GM21737 (cell line): Measurements from ENCODE around the gene RGS14.
"Not testable (repeated sequence)": the region's sequence is repeated elsewhere in the genome, so short reads cannot be mapped to it uniquely, and the experiment has no call there.

Source experiments
- ATAC-seq: cut with Tn5 transposase; IDR thresholded peaks from one replicate; pipeline ENCODE4 v1.9.1; 2021; ENCODE audit warnings: mild to moderate bottlenecking, moderate library complexity; ENCODE audit not compliant: unreplicated experiment

The RGS14 gene

DNA sequence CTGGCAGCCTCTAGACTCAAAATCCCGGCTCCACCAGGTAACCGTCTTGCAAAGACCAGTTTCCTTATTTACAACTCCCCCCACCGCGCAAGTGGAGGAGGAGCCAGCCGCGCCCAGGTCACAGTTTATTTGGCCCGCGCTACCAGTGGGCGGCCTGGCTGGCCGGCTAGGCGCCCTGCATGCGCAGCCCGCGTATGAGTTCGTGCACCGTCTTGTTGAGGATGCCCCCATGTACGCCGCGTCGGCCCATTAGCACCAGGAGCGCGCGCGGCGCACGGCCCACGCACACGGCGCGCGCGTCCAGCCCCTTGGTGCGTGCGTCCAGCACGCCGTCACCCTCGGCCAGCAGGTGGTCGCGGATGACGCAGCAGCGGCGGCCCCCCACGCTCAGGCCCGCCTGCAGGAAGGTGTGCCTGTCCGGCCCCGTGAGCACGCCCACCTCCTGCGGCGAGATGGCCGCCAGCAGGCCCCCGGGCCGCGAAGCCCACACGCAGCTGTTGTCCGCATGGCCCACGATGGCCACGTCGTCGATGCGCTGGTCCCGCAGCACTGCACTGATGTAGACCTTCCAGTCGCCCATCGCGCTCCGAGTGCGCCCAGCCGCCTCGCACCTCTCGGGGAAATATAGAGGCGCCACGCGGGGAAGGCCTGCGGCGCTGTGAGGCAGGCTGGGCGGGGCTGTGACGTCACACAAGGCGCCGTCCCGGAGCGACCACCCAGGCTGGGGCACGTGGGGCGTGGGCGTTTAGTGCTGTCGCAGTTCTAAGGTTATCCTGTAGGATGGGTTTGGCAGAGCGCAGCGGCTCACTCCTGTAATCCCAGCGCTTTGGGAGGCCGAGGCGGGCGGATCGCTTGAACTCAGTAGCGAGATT lies 42.5 kb downstream of the RGS14 start, which contains the start of gene PFN3:
TSS of gene PFN3 (minus strand) at position 665 of the 872 bp plus-strand sequence. CDS start at position 580, 85 bp downstream.
- ATAC-seq = no peak

DNA sequence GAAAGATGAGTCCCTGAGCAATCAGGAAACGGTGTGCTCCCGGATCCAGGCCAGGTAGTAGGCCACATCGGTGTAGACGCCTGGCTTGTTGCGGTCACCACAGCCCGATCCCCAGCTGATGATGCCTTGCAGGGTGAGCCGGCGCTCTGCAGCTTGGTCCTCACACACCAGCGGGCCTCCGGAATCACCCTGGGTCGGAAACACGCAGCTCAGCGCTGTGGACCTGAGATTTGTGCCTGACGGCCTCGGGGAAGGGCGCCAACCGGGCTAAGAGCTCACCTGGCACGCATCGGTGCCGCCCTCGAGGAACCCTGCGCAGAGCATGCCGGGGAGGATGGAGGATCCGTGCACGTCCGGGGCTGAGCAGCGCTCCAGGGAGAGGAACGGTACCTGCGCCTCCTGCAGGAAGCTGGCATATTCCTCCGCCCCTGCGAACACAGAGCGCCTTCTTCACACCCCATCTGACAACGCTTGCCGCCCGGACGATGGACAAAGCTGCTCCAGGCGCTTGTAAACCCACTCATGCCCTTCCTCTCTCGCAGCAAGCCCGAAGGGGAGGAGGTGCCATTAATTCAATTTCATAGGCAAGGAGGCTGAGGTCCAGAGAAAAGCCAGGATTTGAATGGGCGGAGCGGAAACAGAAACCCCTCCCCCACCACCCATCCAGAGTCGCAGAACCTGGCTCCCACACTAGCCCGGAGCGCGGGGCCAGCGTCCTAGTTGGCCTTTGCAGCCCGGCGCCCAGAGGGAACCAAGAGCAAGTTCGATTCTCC lies 44.7 kb downstream of the RGS14 start:
- no peak for ATAC-seq

DNA sequence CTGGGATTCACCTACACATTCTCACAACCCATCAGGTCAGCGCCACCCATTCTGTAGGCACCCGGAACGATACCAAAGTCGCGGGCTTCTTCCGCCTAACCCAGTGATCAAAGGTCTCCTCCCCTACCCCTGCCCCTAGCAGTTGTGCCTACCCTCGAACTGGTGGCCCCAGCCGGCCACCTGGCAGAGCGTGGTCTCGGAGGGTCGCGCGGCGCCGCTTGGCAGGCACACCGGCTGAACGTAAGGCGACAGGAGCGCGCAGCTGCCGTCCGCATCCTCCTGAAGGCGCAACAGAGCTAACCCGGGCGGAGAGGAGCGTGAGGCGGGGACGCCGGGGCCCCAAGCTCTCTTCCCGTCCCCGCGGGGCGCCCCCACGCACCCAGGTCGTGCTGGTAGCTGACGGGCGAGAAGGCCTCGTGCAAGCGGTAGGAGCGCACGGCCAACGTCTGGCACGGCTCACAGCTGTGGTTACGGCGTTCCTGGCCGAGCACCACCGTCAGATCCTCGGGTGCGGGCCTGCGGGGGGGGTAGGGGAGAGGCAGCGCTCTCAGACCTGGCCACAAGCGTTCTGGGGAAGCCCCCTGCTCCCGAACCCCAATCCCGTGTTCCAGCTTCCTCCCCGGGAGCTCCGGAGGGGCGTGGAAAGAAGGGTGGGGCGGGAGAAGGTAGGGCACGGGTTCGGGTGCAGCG lies 45.5 kb downstream of the RGS14 start:
- ATAC-seq = peak; percentile 9

- peak; percentile 70 for ATAC-seq
These were observed 46.3 kb downstream of the RGS14 start for GRCh38 chr5:177403792-177404640.

DNA sequence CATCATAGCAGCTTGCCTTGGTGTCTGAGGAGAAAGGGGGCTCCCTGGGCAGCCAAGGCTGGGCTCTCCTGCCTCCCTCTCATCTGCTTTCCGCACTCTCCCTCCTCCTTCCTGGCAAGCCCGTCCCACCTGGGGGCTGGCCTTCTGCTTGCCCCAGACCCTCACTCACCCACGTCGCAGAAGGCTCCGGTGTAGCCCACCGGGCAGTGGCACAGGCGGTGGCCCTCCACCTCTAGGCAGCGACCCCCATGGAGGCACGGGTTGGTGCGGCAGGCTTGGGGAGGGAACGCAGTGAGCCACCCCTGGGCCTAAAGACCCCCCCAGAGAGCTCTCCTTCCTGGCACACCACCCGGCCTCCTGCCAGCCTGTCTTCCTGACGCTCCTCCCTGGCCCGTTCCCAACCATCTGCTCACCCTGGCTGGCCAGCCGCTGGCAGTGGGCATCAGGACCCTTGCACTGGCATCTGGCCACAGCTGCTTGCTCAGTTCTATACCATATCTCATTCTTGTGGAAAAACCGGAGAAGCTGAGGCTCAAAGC lies 47.0 kb downstream of the RGS14 start:
- no peak for ATAC-seq

DNA sequence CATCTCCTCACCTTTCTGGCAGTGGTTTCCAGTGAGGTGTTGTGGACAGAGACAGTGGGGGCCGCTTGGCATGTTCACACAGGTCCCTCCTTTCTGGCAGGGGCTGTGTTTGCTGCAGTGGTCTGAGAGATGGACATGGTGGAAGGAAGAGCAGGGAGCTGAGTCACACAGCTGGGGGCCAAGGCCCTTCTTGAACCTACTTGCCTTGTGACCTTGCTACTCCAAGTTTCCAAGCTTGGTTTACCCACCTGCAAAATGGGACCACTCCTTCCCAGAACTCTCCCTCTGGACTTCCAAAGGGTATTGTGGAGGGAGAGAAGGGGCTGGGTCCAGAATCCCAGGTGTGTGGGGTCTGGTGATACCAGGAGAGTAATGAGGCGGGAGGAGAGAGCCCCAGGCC lies 47.6 kb downstream of the RGS14 start:
- no peak for ATAC-seq

DNA sequence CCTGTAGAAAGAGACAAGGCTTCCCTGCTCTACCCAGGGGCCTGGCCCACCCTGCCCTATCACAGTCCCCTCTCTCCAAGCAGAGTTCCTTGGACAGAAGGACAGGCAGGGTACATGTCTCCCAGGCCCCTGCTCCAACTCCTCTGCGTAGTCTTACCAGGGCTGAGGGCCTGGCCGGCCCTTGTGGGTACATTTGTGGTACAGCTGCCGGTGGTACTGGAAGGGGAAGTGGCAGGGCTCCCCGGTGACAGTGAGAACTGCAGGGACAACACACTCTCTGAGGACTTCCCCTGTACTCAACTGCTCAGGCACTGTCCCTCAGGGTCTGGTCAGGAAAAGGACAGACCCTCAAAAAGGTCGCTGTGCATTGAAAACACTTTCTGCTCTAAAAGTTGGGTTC lies 48.1 kb downstream of the RGS14 start:
- no peak for ATAC-seq

GRCh38 chr5:177409043-177409801 lies 51.5 kb downstream of the RGS14 start, which contains the start of gene F12:
Gene F12, minus strand, starts transcription at chr5:177409564. Its CDS starts 37 bp downstream, at chr5:177409527.
- ATAC-seq = no peak

DNA sequence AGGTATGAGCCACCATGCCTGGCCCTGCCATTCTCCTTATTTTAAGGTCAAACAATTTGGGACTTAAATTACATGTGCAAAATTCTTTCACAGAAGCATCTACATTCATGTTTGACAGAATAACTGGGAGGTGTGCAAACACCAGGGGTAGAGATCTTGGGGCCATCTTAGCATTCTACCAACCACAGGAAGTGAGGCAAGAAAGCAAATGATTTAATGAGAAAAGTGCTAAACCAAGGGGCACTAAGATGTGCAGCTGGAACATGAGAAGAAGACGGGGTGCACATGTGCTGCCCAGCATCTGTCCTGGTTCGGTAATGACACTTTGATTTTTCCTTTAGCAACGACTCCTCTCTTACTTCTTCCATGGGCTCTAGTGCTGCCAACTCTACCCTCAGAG lies 52.9 kb downstream of the RGS14 start:
- ATAC-seq = no peak

DNA sequence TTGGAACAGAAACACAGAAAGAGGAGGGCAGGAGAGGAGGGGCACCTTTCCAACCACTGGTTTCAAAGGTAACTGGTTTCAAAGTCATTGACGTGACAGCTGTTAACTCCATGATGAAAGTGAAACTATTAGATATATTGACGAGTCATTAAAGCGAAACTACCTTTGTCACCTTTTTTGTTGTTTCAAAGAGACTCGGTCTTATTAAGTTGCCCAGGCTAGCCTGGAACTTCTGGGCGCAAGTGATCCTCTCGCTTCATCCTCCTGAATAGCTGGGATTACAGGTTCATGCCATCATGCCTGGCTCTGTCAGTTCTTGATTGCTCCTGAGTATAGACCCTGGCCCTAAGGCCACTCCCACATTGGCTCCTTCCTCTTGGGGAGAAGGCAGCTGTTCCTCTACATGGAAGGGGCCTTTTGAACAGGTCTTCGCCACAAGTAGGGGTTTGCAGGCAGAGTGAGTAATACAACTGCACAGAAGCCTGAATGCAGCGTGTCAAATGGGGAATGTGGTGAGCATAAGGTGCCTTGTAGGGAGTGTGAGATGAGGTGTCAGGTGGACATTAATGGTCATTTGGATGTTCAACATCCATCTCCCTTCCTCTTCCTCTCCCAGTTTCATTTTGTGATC lies 55.0 kb downstream of the RGS14 start:
- ATAC-seq = peak; percentile 55

- no peak for ATAC-seq
These were observed 56.8 kb downstream of the RGS14 start for GRCh38 chr5:177414481-177414880.

DNA sequence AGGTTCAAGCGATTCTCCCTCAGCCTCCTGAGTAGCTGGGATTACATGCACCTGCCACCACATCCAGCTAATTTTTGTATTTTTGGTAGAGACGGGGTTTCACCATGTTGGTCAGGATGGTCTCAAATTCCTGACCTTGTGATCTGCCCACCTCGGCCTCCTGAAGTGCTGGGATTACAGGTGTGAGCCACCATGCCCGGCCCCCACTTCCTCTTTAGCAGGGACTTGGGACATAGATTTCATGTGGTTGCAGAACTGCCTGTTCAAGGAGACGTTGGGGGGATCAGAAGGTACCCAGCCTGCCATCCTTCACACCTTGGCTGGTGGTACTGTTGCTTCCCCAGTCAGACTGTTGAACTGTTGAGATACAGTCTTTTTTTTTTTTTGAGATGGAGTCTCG lies 59.4 kb downstream of the RGS14 start:
- ATAC-seq = not testable (repeated sequence)

- ATAC-seq = no peak
These were observed 61.3 kb downstream of the RGS14 start for GRCh38 chr5:177419046-177419445.

DNA sequence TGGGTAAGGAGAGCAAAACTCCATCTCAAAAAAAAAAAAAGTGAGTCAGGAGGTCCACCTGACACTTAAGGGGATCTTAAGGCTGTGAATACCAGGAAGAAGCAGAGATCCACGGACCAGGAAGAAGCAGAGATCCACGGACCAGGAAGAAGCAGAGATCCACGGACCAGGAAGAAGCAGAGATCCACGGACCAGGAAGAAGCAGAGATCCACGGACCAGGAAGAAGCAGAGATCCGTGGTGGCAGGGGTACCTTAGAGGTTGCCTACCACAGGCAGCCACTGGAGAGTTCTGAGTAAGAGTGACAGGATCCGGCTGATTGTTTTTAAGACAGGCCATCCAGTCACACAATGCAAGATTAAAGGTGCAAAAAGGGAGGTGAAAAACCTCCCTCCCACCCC lies 62.7 kb downstream of the RGS14 start:
- ATAC-seq = not testable (repeated sequence)

GRCh38 chr5:177421062-177421798 lies 63.5 kb downstream of the RGS14 start:
- ATAC-seq = no peak
